GM13977 (cell line): ENCODE data around the gene MAP2.

ENCODE experiments used
- DNase-seq: peaks from one replicate; pipeline ENCODE4 v3.0.0; 2012; ENCODE audit warnings: low spot score
- CTCF ChIP-seq: IDR thresholded peaks from 2 replicates; pipeline ENCODE4 v1.5.1; 2012; ENCODE audit warnings: mild to moderate bottlenecking, control low read depth; ENCODE audit not compliant: insufficient read depth; ENCODE audit errors: extremely low read depth, missing control alignments
- in situ Hi-C: fragments of 300-500 bp; cut with MboI; formaldehyde crosslinking; loops from one replicate; pipeline ENCODE4 v1.12.0; 2022; ENCODE audit warnings: low sequenced_read_pairs, low pct_unique_long_range_greater_than_20kb, mixed read lengths, inconsistent platforms; ENCODE audit not compliant: unreplicated experiment

MAP2 gene

GRCh38 chr2:209469481-209469880 is 45.6 kb downstream of the MAP2 start:
- no peak for TF ChIP-seq CTCF
- in situ Hi-C loops, result no loop called here
- DNase-seq, result no peak

GRCh38 chr2:209470466-209470865 is 46.6 kb downstream of the MAP2 start:
- no peak for DNase-seq
- no peak for TF ChIP-seq CTCF
- in situ Hi-C loops, result no loop called here

- in situ Hi-C loops, result no loop called here
- DNase-seq, result no peak
- no peak for TF ChIP-seq CTCF
These were observed 47.2 kb downstream of the MAP2 start for GRCh38 chr2:209471037-209471436.

GRCh38 chr2:209472112-209472832 is 48.4 kb downstream of the MAP2 start:
- no peak for DNase-seq
- in situ Hi-C loops, result no loop called here
- TF ChIP-seq CTCF, result no peak

- in situ Hi-C loops, result no loop called here
- no peak for DNase-seq
- TF ChIP-seq CTCF, result no peak
These were observed 49.0 kb downstream of the MAP2 start for GRCh38 chr2:209472871-209473270.

GRCh38 chr2:209473930-209474419 is 50.1 kb downstream of the MAP2 start:
- no peak for DNase-seq
- in situ Hi-C loops, result no loop called here

More at GRCh38 chr2:209473930-209474419, 50.1 kb downstream of the MAP2 start:
- no peak for TF ChIP-seq CTCF
